CD4-positive, alpha-beta T cell treated with Interleukin-6 at 100 ng/mL for 8 hours (primary cell): Measurements from ENCODE around the gene ARHGAP15.

Experiments used
- DNase-seq: peaks from one replicate; pipeline ENCODE4 v3.0.0-alpha.2; 2020; ENCODE audit warnings: mixed read lengths, low spot score

ARHGAP15 gene

GRCh38 chr2:143726151-143726845, 597.1 kb downstream of the ARHGAP15 start:
- DNase-seq, result no peak

- no peak for DNase-seq
Measured at GRCh38 chr2:143728498-143728897, 599.3 kb downstream of the ARHGAP15 start.

- no peak for DNase-seq
Measured at GRCh38 chr2:143729296-143729814, 600.1 kb downstream of the ARHGAP15 start.

GRCh38 chr2:143730155-143730952, 601.1 kb downstream of the ARHGAP15 start:
- no peak for DNase-seq

- no peak for DNase-seq
Measured at GRCh38 chr2:143730953-143731260, 601.7 kb downstream of the ARHGAP15 start.

DNA sequence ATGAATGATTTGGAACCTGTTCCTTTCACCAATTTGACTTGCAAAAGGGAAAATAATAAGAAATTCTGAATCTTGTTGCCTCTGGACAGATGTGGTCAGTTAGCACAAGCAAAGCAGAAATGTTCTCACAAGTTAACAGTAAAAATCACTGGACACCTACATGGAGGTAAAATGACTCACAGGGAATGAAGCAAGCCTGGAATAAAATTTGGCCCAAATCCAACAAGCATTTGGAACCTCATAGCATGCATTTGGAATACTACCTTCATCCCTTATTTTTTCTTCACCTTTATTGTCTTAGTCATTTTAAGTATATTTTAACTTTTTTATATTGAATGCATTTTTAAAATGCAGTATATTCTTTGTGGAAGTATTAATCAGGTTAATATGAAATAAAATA, 602.9 kb downstream of the ARHGAP15 start:
- DNase-seq, result no peak

DNA sequence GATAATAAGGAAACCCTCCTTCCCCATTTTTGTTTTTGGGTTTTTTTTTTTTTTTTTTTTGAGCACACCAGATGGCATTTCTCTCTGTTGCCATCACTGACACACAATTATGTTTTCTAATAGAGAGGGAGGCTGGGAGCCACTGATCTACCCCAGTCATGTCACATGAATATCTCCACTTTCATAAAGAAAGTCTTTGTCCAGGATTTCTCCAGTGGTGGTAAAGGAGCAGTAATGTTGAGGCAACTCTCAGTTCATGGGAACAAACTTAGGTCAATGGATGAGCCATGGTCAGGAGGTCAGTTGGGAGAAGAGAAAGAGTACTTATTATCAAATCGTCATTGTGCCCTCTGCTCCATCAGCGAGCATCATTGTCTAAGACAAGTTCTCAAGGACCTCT, 603.7 kb downstream of the ARHGAP15 start:
- DNase-seq, result no peak

DNA sequence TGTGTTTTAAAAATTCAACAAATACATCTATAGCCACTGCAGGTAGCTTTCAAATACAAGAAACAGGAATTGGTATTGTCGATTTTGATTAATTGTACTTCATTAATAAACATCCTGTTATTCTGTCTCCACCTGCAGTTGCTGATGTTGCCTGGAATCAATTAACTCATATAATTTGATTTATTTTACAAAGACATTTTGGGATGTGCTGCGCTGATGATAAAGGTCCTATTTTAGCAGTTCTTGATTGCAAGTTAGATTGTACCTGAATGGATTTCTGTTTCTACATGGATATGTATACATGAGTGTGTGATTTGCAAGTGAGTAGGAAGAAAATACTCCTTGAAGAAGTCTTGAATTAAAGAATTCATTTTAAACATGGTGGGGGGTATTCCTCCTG, 605.3 kb downstream of the ARHGAP15 start:
- no peak for DNase-seq

GRCh38 chr2:143736904-143737303, 607.7 kb downstream of the ARHGAP15 start:
- no peak for DNase-seq

- no peak for DNase-seq
Measured at GRCh38 chr2:143740431-143740830, 611.2 kb downstream of the ARHGAP15 start.

DNA sequence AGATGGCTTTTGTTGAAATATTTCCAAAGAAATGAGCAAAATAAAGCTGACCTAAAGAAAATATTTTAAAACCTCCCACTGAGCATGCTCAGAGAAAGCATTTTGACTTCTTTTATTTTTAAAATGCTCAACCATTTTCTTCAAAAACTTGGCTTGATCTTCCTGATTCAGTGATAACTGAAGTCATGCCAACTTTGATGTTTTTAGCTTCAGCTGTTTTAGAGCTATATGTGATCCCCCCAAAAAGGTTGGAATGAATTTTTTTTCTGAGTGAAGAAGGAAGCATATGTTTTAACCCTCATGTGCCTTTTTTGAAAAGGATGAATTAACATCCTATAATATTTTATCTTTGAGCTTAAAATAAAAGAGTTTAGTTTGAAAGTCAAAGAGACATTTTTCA, 612.0 kb downstream of the ARHGAP15 start:
- DNase-seq, result no peak

DNA sequence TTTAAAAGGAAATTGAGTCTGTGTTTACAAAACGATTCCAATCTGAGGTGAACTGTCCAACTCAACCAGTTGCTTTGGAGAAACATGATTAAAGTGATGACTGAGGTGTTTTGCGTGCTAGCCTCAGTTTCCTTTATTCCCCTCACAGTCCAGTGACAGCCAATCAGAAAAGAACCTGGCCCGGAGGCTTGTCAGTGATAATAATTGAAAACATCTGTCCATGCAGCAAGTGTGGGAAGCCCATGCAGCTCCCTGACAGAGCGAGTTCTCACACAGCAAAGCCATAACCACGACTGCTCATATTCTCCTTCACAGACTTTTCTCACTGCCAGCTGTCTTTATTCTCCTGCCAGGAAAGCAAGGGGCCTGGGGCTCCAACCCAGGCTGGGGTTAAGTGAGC, 613.4 kb downstream of the ARHGAP15 start:
- DNase-seq, result no peak

- DNase-seq, result no peak
Measured at GRCh38 chr2:143744114-143744513, 614.9 kb downstream of the ARHGAP15 start.

- no peak for DNase-seq
Measured at GRCh38 chr2:143745060-143745459, 615.8 kb downstream of the ARHGAP15 start.

GRCh38 chr2:143754742-143755141, 625.5 kb downstream of the ARHGAP15 start:
- no peak for DNase-seq

DNA sequence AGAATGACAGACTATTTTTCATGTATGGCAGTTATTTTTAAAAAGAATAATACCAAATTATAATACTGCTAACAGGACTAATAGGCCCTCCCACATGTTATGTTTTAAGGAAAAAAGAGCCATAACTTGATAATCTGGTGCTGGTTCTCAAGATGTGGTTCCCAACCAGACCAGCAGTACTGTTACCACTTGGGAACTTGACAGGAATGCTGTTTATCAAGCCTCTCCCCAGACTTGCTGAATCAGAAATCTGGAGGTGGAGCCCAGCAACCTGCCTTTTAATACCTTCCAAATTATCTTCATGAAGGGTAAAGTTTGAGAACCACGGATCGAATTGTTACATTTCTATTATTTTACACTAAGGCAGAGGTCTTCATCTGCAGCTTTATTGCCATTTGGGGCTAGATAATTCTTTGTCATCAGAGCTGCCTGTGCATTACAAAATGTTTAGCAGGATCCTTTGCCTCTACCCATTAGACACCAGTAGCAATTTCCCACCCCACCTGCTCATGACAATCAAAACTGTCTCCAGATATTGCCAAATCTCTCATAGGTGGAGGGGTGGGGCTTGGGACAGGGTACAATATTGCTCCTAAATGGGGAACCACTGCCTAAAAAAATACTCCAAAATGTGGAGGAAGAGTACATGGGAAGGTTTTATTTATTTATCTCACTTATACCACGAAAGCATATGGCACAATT, 629.6 kb downstream of the ARHGAP15 start:
- no peak for DNase-seq

GRCh38 chr2:143759455-143759854, 630.2 kb downstream of the ARHGAP15 start:
- DNase-seq, result no peak

DNA sequence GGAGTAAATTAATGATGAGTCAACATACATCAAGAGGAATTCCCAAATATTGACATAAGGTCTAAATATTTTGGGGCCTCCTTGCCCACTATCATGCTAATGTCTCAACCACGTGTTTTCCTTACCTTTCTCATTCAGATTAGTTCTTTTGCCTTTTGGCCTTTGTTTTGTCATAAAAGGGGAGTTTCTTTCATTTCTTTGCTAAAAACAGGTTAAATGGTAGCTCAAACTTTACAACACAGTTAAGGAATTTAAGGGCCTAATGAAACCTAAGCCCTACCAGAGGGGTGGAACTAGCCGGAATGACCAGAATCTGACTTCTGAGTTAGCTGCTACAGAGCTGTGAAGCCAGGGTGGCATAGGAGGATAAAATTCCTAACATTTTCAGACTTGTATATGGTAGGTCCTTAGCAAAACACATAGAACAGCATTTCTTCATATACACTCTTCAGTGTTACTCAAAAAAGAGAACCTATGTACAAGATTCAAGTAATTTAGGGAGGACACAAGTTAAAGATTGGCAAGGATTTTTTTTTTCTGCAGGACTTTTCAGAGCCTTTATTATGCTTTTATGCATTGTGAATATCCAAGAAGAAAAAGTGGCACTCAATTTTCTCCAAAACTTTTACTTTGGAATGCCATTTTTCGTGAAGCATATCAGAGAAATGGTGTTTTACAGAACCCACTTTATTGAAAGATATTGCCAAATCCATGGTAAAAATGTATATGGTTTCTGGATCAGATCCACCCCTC, 633.1 kb downstream of the ARHGAP15 start:
- DNase-seq, result no peak

GRCh38 chr2:143764261-143764660, 635.0 kb downstream of the ARHGAP15 start:
- DNase-seq, result no peak

GRCh38 chr2:143764706-143765105, 635.5 kb downstream of the ARHGAP15 start:
- DNase-seq, result no peak

DNA sequence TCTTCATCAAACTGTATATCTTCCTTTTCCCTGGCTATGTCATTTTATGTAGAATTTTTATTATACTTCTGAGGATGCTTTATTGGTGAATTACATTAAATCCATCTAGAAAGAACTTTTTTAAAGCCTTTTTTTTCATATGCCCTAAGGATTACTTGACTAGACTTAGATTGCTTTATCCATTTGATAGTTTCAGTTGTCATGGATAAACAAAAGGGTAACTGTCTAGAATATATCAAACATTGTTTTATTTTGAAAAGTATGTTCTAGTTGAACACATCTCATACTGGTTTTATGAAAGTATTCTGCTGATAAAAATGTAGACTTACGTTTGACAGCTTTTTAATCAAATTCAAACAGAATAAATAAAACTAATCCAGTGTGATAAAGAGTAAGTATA, 639.8 kb downstream of the ARHGAP15 start:
- no peak for DNase-seq

- no peak for DNase-seq
Measured at GRCh38 chr2:143771939-143772338, 642.7 kb downstream of the ARHGAP15 start.
